ENCODE data around the gene UQCC2.

DNA sequence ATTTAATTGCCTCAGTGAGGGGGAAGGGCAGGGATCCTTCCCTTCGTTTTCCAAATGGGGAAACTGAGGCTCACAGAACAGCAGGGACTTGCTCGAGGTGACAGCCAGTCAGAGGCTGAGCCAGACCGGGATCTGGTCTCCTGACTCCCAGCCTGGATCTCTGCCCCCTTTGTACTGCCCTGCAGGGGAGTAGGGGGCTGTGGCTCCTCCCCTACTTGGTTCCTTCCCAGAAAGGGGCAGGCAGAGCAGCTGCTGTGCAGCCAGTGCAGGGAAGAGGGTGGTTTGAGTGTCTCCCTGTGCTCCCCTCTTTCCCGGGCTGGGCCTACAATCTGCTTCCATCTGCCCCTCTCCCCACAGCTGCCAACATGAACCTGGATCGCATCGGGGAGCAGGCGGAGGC lies 37.6 kb downstream of the UQCC2 start:
- TF ChIP-seq, protein P1, sequence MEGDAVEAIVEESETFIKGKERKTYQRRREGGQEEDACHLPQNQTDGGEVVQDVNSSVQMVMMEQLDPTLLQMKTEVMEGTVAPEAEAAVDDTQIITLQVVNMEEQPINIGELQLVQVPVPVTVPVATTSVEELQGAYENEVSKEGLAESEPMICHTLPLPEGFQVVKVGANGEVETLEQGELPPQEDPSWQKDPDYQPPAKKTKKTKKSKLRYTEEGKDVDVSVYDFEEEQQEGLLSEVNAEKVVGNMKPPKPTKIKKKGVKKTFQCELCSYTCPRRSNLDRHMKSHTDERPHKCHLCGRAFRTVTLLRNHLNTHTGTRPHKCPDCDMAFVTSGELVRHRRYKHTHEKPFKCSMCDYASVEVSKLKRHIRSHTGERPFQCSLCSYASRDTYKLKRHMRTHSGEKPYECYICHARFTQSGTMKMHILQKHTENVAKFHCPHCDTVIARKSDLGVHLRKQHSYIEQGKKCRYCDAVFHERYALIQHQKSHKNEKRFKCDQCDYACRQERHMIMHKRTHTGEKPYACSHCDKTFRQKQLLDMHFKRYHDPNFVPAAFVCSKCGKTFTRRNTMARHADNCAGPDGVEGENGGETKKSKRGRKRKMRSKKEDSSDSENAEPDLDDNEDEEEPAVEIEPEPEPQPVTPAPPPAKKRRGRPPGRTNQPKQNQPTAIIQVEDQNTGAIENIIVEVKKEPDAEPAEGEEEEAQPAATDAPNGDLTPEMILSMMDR (conservative IDR thresholded peaks at IDR 0.05; ENCODE audit: low read length), result no peak
- no peak for TF ChIP-seq EZH2phosphoT487 (IDR thresholded peaks at IDR 0.05; ENCODE audit: borderline replicate concordance, low read depth, low read length)
